Common myeloid progenitor, CD34-positive (primary cell): ENCODE data around the gene UVRAG.

Experiments
- CTCF ChIA-PET: fragments of 350-600 bp; sonication (Branson Sonifier 250); formaldehyde crosslinking; loops from one replicate; lab custom pipeline; 2021; ENCODE audit warnings: antibody characterized with exemption; lab: Charles Lee
- POLR2A ChIA-PET: fragments of 350-600 bp; sonication (Branson Sonifier 250); formaldehyde crosslinking; loops from one replicate; lab custom pipeline; 2021; ENCODE audit warnings: antibody characterized with exemption; lab: Charles Lee
- DNase-seq, 3 donors: peaks; one replicate each; pipeline versions ENCODE4 v3.0.0 to v3.0.0-alpha.2; 2013
- H3K27ac ChIP-seq, 2 experiments: 1 replicate in 1 of 2; 2 replicates in 1 of 2; pipeline ENCODE4 v1.7.0; 2013; ENCODE audit warnings: inconsistent platforms in 2 of 2, low read length in 2 of 2, mild to moderate bottlenecking in 2 of 2, low read depth in 1 of 2, moderate library complexity in 1 of 2; ENCODE audit not compliant: severe bottlenecking in 2 of 2, insufficient read depth in 1 of 2, poor library complexity in 1 of 2
- H3K27me3 ChIP-seq, 5 experiments: replicated peaks in 2 of 5; 1 replicate in 3 of 5; 2 replicates in 2 of 5; pipeline versions ENCODE4 v1.6.1 to v1.7.0; 2013; ENCODE audit warnings: low read length in 4 of 5, mild to moderate bottlenecking in 2 of 5, moderate library complexity in 2 of 5, inconsistent platforms in 1 of 5; ENCODE audit not compliant: insufficient read depth in 5 of 5, control insufficient read depth in 4 of 5
- H3K36me3 ChIP-seq, 4 experiments: 1 replicate in 2 of 4; 2 replicates in 2 of 4; pipeline versions ENCODE4 v1.6.1 to v1.7.0; 2013; ENCODE audit warnings: low read length in 3 of 4, control low read depth in 1 of 4, mild to moderate bottlenecking in 1 of 4; ENCODE audit not compliant: control insufficient read depth in 4 of 4, insufficient read depth in 4 of 4
- H3K4me1 ChIP-seq, 4 experiments: 1 replicate in 3 of 4; 2 replicates in 1 of 4; pipeline versions ENCODE4 v1.6.1 to v1.7.1; 2013; ENCODE audit warnings: low read length in 3 of 4, mild to moderate bottlenecking in 3 of 4, control low read depth in 1 of 4, inconsistent platforms in 1 of 4, moderate library complexity in 1 of 4; ENCODE audit not compliant: control insufficient read depth in 4 of 4, insufficient read depth in 4 of 4; ENCODE audit errors: control extremely low read depth in 1 of 4
- H3K4me3 ChIP-seq, 7 experiments: 1 replicate in 4 of 7; 2 replicates in 3 of 7; pipeline versions ENCODE4 v1.5.1 to v1.7.0; 2013; ENCODE audit warnings: mild to moderate bottlenecking in 7 of 7, low read length in 6 of 7, moderate library complexity in 6 of 7, inconsistent platforms in 2 of 7, low read depth in 2 of 7, control low read depth in 1 of 7; ENCODE audit not compliant: insufficient read depth in 4 of 7, control insufficient read depth in 1 of 7; ENCODE audit errors: extremely low read depth in 1 of 7
- H3K9me3 ChIP-seq, 5 experiments: 1 replicate in 4 of 5; 2 replicates in 1 of 5; pipeline versions ENCODE4 v1.6.1 to v1.7.1; 2013; ENCODE audit warnings: low read length in 4 of 5, mild to moderate bottlenecking in 2 of 5, inconsistent platforms in 1 of 5, low read depth in 1 of 5, moderate library complexity in 1 of 5; ENCODE audit not compliant: control insufficient read depth in 4 of 5, insufficient read depth in 2 of 5; ENCODE audit errors: control extremely low read depth in 1 of 5
- whole genome bisulfite sequencing: methylation state at CpG from one replicate; pipeline ENCODE4 v1.1.5; 2013; ENCODE audit not compliant: insufficient coverage; 5-methylcytosine and 5-hydroxymethylcytosine counted together

UVRAG gene

GRCh38 chr11:76041208-76041607, 226.2 kb downstream of the UVRAG start:
- 100% methylated on average over 1 of the region's 3 CpGs for WGBS
- no peak for DNase-seq

DNA sequence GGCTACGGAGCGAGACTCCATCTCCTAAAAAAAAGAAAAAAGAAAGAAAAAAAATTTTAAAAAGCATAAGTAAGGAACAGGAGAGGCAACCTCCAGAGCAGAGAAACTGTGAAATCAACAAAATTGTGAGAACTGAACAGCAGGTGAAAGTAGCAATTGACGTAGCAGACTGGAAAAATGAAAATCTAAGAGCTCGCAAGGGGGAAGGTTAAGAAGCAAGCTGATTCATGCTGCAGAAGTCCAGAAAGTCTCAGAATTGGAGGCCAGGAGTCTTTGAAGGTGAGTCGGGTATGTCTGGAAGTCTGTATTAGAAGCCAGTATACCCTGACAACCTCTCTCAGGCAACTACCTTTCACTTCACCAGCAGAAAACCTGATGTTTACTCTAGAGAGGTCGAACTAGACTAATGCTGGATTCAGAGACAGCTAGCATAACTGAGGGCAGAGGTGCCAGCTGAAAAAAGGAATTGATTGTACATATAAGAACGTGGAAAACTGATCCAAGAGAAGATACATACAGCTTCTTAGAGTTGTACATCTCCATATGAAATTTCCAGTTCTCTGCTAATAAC, 229.8 kb downstream of the UVRAG start:
- Histone ChIP-seq H3K4me3 (no peak overlapping the region), H3K27me3 (no peaks in the 10 kb centered on the region), H3K36me3 (peaks cover 6 to 28% (median 17%) of the 10 kb centered on the region in 4 experiments), H3K9me3 (peaks cover 9 to 24% (median 12%) of the 10 kb centered on the region in 5 experiments), H3K4me1 (no peaks in the 10 kb centered on the region), H3K27ac (no peak overlapping the region)
- DNase-seq = no peak
- ChIA-PET POLR2A (no interaction called here), CTCF (no interaction called here)
- WGBS = 100% methylated on average over 4 of the region's 7 CpGs

More at GRCh38 chr11:76041208-76041607, 226.2 kb downstream of the UVRAG start:
- H3K4me3 ChIP-seq = no peak overlapping the region
- POLR2A ChIA-PET = no interaction called here
- CTCF ChIA-PET = no interaction called here
- H3K4me1 ChIP-seq = no peaks in the 10 kb centered on the region
- H3K27ac ChIP-seq = no peak overlapping the region
- H3K36me3 ChIP-seq = peaks cover 3 to 12% (median 3%) of the 10 kb centered on the region in 4 experiments
- H3K27me3 ChIP-seq = no peaks in the 10 kb centered on the region
- H3K9me3 ChIP-seq = peaks cover 0 to 3% (median 0%) of the 10 kb centered on the region in 5 experiments

GRCh38 chr11:76047231-76047630, 232.2 kb downstream of the UVRAG start:
- no CpG with 5 or more reads among the region's 1 CpG for WGBS
- Histone ChIP-seq H3K9me3 (peaks cover 9 to 25% (median 12%) of the 10 kb centered on the region in 5 experiments), H3K27ac (no peak overlapping the region), H3K4me1 (no peaks in the 10 kb centered on the region), H3K36me3 (peaks cover 6 to 29% (median 19%) of the 10 kb centered on the region in 4 experiments), H3K27me3 (no peaks in the 10 kb centered on the region), H3K4me3 (no peak overlapping the region)
- CTCF ChIA-PET = no interaction called here
- POLR2A ChIA-PET = interaction anchor here (0.8 kb wide), 1 partner anchor 155 kb away, joined by 3 read pairs; no protein-coding TSS in a partner anchor
- DNase-seq = no peak

DNA sequence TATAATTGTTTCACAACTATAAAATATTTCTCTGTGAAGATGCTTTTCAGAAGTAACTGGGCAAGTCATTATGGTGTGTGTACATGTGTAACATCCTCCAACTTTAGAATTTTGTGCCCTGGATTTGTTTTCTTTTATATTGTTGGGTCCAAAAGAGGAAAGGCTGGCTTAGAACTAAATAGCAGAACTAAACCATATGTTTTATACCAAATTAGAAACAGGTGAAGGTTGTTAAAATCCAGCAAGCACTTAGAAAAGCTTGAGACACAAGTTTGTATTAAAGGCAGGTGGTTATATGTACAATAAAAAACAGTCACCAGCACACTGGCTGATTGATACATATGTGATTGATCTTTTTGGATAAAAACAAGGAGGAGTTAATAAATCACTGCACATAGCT, 232.8 kb downstream of the UVRAG start:
- no peak for DNase-seq
- Histone ChIP-seq H3K9me3 (peaks cover 9 to 25% (median 12%) of the 10 kb centered on the region in 5 experiments), H3K27ac (no peak overlapping the region), H3K4me1 (no peaks in the 10 kb centered on the region), H3K27me3 (no peaks in the 10 kb centered on the region), H3K36me3 (peaks cover 6 to 30% (median 21%) of the 10 kb centered on the region in 4 experiments), H3K4me3 (no peak overlapping the region)
- POLR2A ChIA-PET = interaction anchor here (0.8 kb wide), 1 partner anchor 155 kb away, joined by 3 read pairs; no protein-coding TSS in a partner anchor
- CTCF ChIA-PET = no interaction called here

DNA sequence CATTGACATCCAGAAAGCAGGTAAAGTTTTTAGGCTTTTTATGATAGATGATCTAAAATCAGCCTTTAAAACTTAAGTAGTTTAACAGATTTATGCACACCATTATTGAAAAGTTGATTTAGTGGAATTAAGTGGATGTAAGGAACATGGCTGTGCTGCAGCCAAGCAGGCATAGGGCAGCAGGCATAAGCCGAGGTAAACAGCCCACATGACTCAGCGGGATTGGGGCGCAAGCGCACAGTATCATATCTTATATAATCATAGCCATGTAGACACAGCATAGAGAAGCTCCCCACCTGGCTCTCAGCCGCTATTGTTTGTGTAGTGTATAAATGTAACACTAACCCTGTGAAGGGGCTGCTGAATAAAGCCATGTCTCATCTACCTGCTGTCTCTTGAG, 233.8 kb downstream of the UVRAG start:
- WGBS = 100% methylated on average over 2 of the region's 5 CpGs
- Histone ChIP-seq H3K9me3 (peaks cover 9 to 25% (median 12%) of the 10 kb centered on the region in 5 experiments), H3K4me3 (no peak overlapping the region), H3K27me3 (no peaks in the 10 kb centered on the region), H3K36me3 (peaks cover 6 to 30% (median 21%) of the 10 kb centered on the region in 4 experiments), H3K4me1 (no peaks in the 10 kb centered on the region), H3K27ac (no peak overlapping the region)
- ChIA-PET CTCF (interaction anchor here (0.5 kb wide), 1 partner anchor 186 kb away, joined by 4 read pairs; no protein-coding TSS in a partner anchor), POLR2A (no interaction called here)
- peak; percentile 47 to 79 (median 76) for DNase-seq

- 100% methylated on average over 3 of the region's 3 CpGs for WGBS
- Histone ChIP-seq H3K4me1 (no peaks in the 10 kb centered on the region), H3K36me3 (peaks cover 6 to 28% (median 25%) of the 10 kb centered on the region in 4 experiments), H3K9me3 (peaks cover 9 to 25% (median 12%) of the 10 kb centered on the region in 5 experiments), H3K27ac (no peak overlapping the region), H3K27me3 (no peaks in the 10 kb centered on the region), H3K4me3 (no peak overlapping the region)
- CTCF ChIA-PET = no interaction called here
- POLR2A ChIA-PET = no interaction called here
- DNase-seq = no peak
Observed at GRCh38 chr11:76049511-76049910, 234.5 kb downstream of the UVRAG start.

- no peaks in the 10 kb centered on the region for H3K4me1 ChIP-seq
- H3K36me3 ChIP-seq = peaks cover 6 to 29% (median 20%) of the 10 kb centered on the region in 4 experiments
- H3K4me3 ChIP-seq = no peak overlapping the region
- ChIA-PET POLR2A (no interaction called here), CTCF (no interaction called here)
- H3K27me3 ChIP-seq = no peaks in the 10 kb centered on the region
- WGBS = 100% methylated on average over 2 of the region's 2 CpGs
- DNase-seq = no peak
- H3K9me3 ChIP-seq = peaks cover 7 to 25% (median 12%) of the 10 kb centered on the region in 5 experiments
- H3K27ac ChIP-seq = no peak overlapping the region
Observed at GRCh38 chr11:76051937-76052336, 236.9 kb downstream of the UVRAG start.
